ENCODE measurements around the gene SNAI1. TPM values are rescaled to one million over a fixed set of nuclear protein-coding genes. Genes with fewer than 3 reads are reported as not detected.
A peak's percentile ranks its signal among the peaks of the same experiment; 100 is the strongest.
"Not testable (repeated sequence)": the region's sequence is repeated elsewhere in the genome, so short reads cannot be mapped to it uniquely, and the experiment has no call there.

Gene SNAI1
- total RNA-seq, 8 experiments from 2014 or later, result 0.66 to 5.2 (median 1.9) TPM

- 20 to 100% (median 91%) methylated on average over 1 to 3 of the region's 3 CpGs; no CpG with 5 or more reads in 1 of the 10 experiments for WGBS, 10 experiments
- no peaks in the 10 kb centered on the region for H3K4me1 ChIP-seq (replicated peaks in 1 of 2)
- no peak overlapping the region for H3K27ac ChIP-seq
- in situ Hi-C loops (cut with MboI; ENCODE audit: low pct_unique_long_range_greater_than_20kb in 2 of 9, low sequenced_read_pairs in 9 of 9, unreplicated experiment in 9 of 9), result loop anchor here in 1 of 9 experiments (25.0 kb wide), 1 partner anchor 336 kb away; no protein-coding TSS in a partner anchor
- no peak overlapping the region for H3K4me3 ChIP-seq
- ATAC-seq (replicated peaks in 6 of 8), result no peak
Measured at GRCh38 chr20:49948178-49948577, 34.6 kb upstream of the SNAI1 start.

- WGBS, 10 experiments, result 0 to 100% (median 77%) methylated on average over 1 to 8 of the region's 11 CpGs; no CpG with 5 or more reads in 2 of the 10 experiments
- no peak overlapping the region for H3K4me3 ChIP-seq
- peak in 2 of 8 experiments; percentile 4 to 19 for ATAC-seq (replicated peaks in 6 of 8)
- H3K27ac ChIP-seq, result no peak overlapping the region
- in situ Hi-C loops (cut with MboI; ENCODE audit: low pct_unique_long_range_greater_than_20kb in 2 of 9, low sequenced_read_pairs in 9 of 9, unreplicated experiment in 9 of 9), result loop anchor here in 1 of 9 experiments (25.0 kb wide), 1 partner anchor 337 kb away; no protein-coding TSS in a partner anchor
- H3K4me1 ChIP-seq (replicated peaks in 1 of 2), result no peaks in the 10 kb centered on the region
Measured at GRCh38 chr20:49948809-49949507, 33.8 kb upstream of the SNAI1 start.

GRCh38 chr20:49951151-49951550 lies 31.6 kb upstream of the SNAI1 start:
- Histone ChIP-seq H3K27ac (no peak overlapping the region), H3K4me3 (no peak overlapping the region), H3K4me1 (replicated peaks in 1 of 2) (no peaks in the 10 kb centered on the region)
- ATAC-seq (replicated peaks in 6 of 8), result peak in 3 of 8 experiments; percentile 25 to 96 (median 67)
- 0 to 100% (median 85%) methylated on average over 1 to 4 of the region's 4 CpGs for WGBS, 10 experiments
- in situ Hi-C loops (cut with MboI; ENCODE audit: low pct_unique_long_range_greater_than_20kb in 2 of 9, low sequenced_read_pairs in 9 of 9, unreplicated experiment in 9 of 9), result no loop called here

GRCh38 chr20:49955167-49955566 lies 27.6 kb upstream of the SNAI1 start:
- WGBS, 10 experiments, result 82 to 100% (median 92%) methylated on average over 1 to 2 of the region's 3 CpGs; no CpG with 5 or more reads in 5 of the 10 experiments
- ATAC-seq (replicated peaks in 6 of 8), result no peak
- Histone ChIP-seq H3K4me3 (no peak overlapping the region), H3K4me1 (replicated peaks in 1 of 2) (no peaks in the 10 kb centered on the region), H3K27ac (no peak overlapping the region)
- in situ Hi-C loops (cut with MboI; ENCODE audit: low pct_unique_long_range_greater_than_20kb in 2 of 9, low sequenced_read_pairs in 9 of 9, unreplicated experiment in 9 of 9), result no loop called here

GRCh38 chr20:49955830-49956396 lies 26.9 kb upstream of the SNAI1 start:
- WGBS, 10 experiments, result 60 to 100% (median 89%) methylated on average over 1 to 9 of the region's 12 CpGs; no CpG with 5 or more reads in 2 of the 10 experiments
- ATAC-seq (replicated peaks in 6 of 8); in situ Hi-C loops (cut with MboI; ENCODE audit: low pct_unique_long_range_greater_than_20kb in 2 of 9, low sequenced_read_pairs in 9 of 9, unreplicated experiment in 9 of 9); H3K4me1 ChIP-seq (replicated peaks in 1 of 2); H3K4me3 ChIP-seq; H3K27ac ChIP-seq: not testable (repeated sequence)

GRCh38 chr20:49956689-49957088 lies 26.1 kb upstream of the SNAI1 start:
- in situ Hi-C loops (cut with MboI; ENCODE audit: low pct_unique_long_range_greater_than_20kb in 2 of 9, low sequenced_read_pairs in 9 of 9, unreplicated experiment in 9 of 9), result no loop called here
- ATAC-seq (replicated peaks in 6 of 8), result no peak
- 100% methylated on average over 1 of the region's 18 CpGs; no CpG with 5 or more reads in 9 of the 10 experiments for WGBS, 10 experiments
- H3K4me1 ChIP-seq (replicated peaks in 1 of 2), result no peaks in the 10 kb centered on the region
- H3K4me3 ChIP-seq, result no peak overlapping the region
- no peak overlapping the region for H3K27ac ChIP-seq

GRCh38 chr20:49957089-49957938 lies 25.5 kb upstream of the SNAI1 start:
- 70 to 100% (median 98%) methylated on average over 1 to 9 of the region's 12 CpGs; no CpG with 5 or more reads in 5 of the 10 experiments for WGBS, 10 experiments
- H3K4me3 ChIP-seq; H3K4me1 ChIP-seq (replicated peaks in 1 of 2); ATAC-seq (replicated peaks in 6 of 8); H3K27ac ChIP-seq; in situ Hi-C loops (cut with MboI; ENCODE audit: low pct_unique_long_range_greater_than_20kb in 2 of 9, low sequenced_read_pairs in 9 of 9, unreplicated experiment in 9 of 9): not testable (repeated sequence)

GRCh38 chr20:49961413-49961812 lies 21.4 kb upstream of the SNAI1 start:
- no peak for ATAC-seq (replicated peaks in 6 of 8)
- in situ Hi-C loops (cut with MboI; ENCODE audit: low pct_unique_long_range_greater_than_20kb in 2 of 9, low sequenced_read_pairs in 9 of 9, unreplicated experiment in 9 of 9), result no loop called here
- no peaks in the 10 kb centered on the region for H3K4me1 ChIP-seq (replicated peaks in 1 of 2)
- 50 to 100% (median 85%) methylated on average over 1 to 4 of the region's 4 CpGs; no CpG with 5 or more reads in 2 of the 10 experiments for WGBS, 10 experiments
- H3K27ac ChIP-seq, result no peak overlapping the region
- no peak overlapping the region for H3K4me3 ChIP-seq

GRCh38 chr20:49964964-49965780 lies 17.6 kb upstream of the SNAI1 start:
- peak in 4 of 8 experiments; percentile 9 to 86 (median 36) for ATAC-seq (replicated peaks in 6 of 8)
- H3K27ac ChIP-seq, result no peak overlapping the region
- H3K4me1 ChIP-seq (replicated peaks in 1 of 2), result no peaks in the 10 kb centered on the region
- WGBS, 10 experiments, result 14 to 100% (median 75%) methylated on average over 1 to 4 of the region's 5 CpGs; no CpG with 5 or more reads in 3 of the 10 experiments
- H3K4me3 ChIP-seq, result no peak overlapping the region
- in situ Hi-C loops (cut with MboI; ENCODE audit: low pct_unique_long_range_greater_than_20kb in 2 of 9, low sequenced_read_pairs in 9 of 9, unreplicated experiment in 9 of 9), result no loop called here

GRCh38 chr20:49965781-49966305 lies 16.9 kb upstream of the SNAI1 start:
- no peaks in the 10 kb centered on the region for H3K4me1 ChIP-seq (replicated peaks in 1 of 2)
- ATAC-seq (replicated peaks in 6 of 8), result no peak
- H3K4me3 ChIP-seq, result no peak overlapping the region
- in situ Hi-C loops (cut with MboI; ENCODE audit: low pct_unique_long_range_greater_than_20kb in 2 of 9, low sequenced_read_pairs in 9 of 9, unreplicated experiment in 9 of 9), result no loop called here
- 40 to 100% (median 84%) methylated on average over 1 to 8 of the region's 9 CpGs; no CpG with 5 or more reads in 2 of the 10 experiments for WGBS, 10 experiments
- H3K27ac ChIP-seq, result no peak overlapping the region

- Histone ChIP-seq H3K4me1 (replicated peaks in 1 of 2) (no peaks in the 10 kb centered on the region), H3K4me3 (no peak overlapping the region), H3K27ac (no peak overlapping the region)
- in situ Hi-C loops (cut with MboI; ENCODE audit: low pct_unique_long_range_greater_than_20kb in 2 of 9, low sequenced_read_pairs in 9 of 9, unreplicated experiment in 9 of 9), result no loop called here
- ATAC-seq (replicated peaks in 6 of 8), result peak in 1 of 8 experiments; percentile 16
- WGBS, 10 experiments, result 92 to 100% (median 100%) methylated on average over 1 to 2 of the region's 2 CpGs; no CpG with 5 or more reads in 4 of the 10 experiments
Measured at GRCh38 chr20:49966861-49967260, 15.9 kb upstream of the SNAI1 start.

- Histone ChIP-seq H3K4me1 (replicated peaks in 1 of 2) (no peaks in the 10 kb centered on the region), H3K4me3 (no peak overlapping the region), H3K27ac (no peak overlapping the region)
- 0 to 100% (median 72%) methylated on average over 1 to 2 of the region's 3 CpGs; no CpG with 5 or more reads in 4 of the 10 experiments for WGBS, 10 experiments
- ATAC-seq (replicated peaks in 6 of 8), result peak in 3 of 8 experiments; percentile 68 to 79 (median 73)
- in situ Hi-C loops (cut with MboI; ENCODE audit: low pct_unique_long_range_greater_than_20kb in 2 of 9, low sequenced_read_pairs in 9 of 9, unreplicated experiment in 9 of 9), result no loop called here
Measured at GRCh38 chr20:49969234-49969633, 13.5 kb upstream of the SNAI1 start.

Measured in motor neuron (in vitro differentiated cells).